Neuronal stem cell (in vitro differentiated cells): ENCODE measurements around the gene TMEM121B.
A peak's percentile ranks its signal among the peaks of the same experiment; 100 is the strongest.

Experiments used
- DNase-seq: peaks from one replicate; pipeline ENCODE4 v3.0.0-alpha.2; 2013; ENCODE audit warnings: low spot score
- H2AFZ ChIP-seq: one replicate; pipeline ENCODE4 v1.6.1; 2013; ENCODE audit warnings: mild to moderate bottlenecking, low read length, inconsistent platforms
- H2AK5ac ChIP-seq: 2 replicates; pipeline ENCODE4 v1.6.1; 2013; ENCODE audit warnings: low read depth, mild to moderate bottlenecking, inconsistent platforms, low read length, moderate library complexity, mixed read lengths
- H2BK120ac ChIP-seq: 2 replicates; pipeline ENCODE4 v1.6.1; 2013; ENCODE audit warnings: low read depth, mild to moderate bottlenecking, inconsistent platforms, low read length, moderate library complexity, mixed read lengths
- H2BK12ac ChIP-seq: one replicate; pipeline ENCODE4 v1.6.1; 2013; ENCODE audit warnings: low read length, inconsistent platforms
- H2BK15ac ChIP-seq: 2 replicates; pipeline ENCODE4 v1.6.1; 2013; ENCODE audit warnings: mild to moderate bottlenecking, low read length, inconsistent platforms, mixed read lengths
- H2BK5ac ChIP-seq: one replicate; pipeline ENCODE4 v1.6.1; 2013; ENCODE audit warnings: inconsistent platforms, mild to moderate bottlenecking, low read length, moderate library complexity
- H3K14ac ChIP-seq: one replicate; pipeline ENCODE4 v1.6.1; 2013; ENCODE audit warnings: low read length, inconsistent platforms
- H3K18ac ChIP-seq: 2 replicates; pipeline ENCODE4 v1.6.1; 2013; ENCODE audit warnings: low read length, inconsistent platforms
- H3K23ac ChIP-seq: 2 replicates; pipeline ENCODE4 v1.6.1; 2013; ENCODE audit warnings: low read depth, mild to moderate bottlenecking, mixed read lengths, low read length, inconsistent platforms; ENCODE audit not compliant: poor library complexity
- H3K27ac ChIP-seq: replicated peaks from 3 replicates; pipeline ENCODE4 v1.5.1; 2013; ENCODE audit warnings: low read length, inconsistent platforms
- H3K27me3 ChIP-seq, 3 experiments: 2 replicates each; pipeline ENCODE4 v1.6.1; 2013; ENCODE audit warnings: low read length in 3 of 3, mild to moderate bottlenecking in 2 of 3, inconsistent platforms in 1 of 3, low read depth in 1 of 3, mixed read lengths in 1 of 3, moderate library complexity in 1 of 3; ENCODE audit not compliant: control insufficient read depth in 3 of 3, insufficient read depth in 3 of 3
- H3K36me3 ChIP-seq, 2 donors: replicated peaks in 1 of 2; 2 replicates each; pipeline ENCODE4 v1.6.1; 2013; ENCODE audit warnings: low read length in 2 of 2; ENCODE audit not compliant: control insufficient read depth in 2 of 2, insufficient read depth in 2 of 2
- H3K4ac ChIP-seq: 2 replicates; pipeline ENCODE4 v1.6.1; 2013; ENCODE audit warnings: inconsistent platforms, mild to moderate bottlenecking, low read length, moderate library complexity
- H3K4me1 ChIP-seq, 2 donors: 1 replicate in 1 of 2; 2 replicates in 1 of 2; pipeline ENCODE4 v1.6.1; 2013; ENCODE audit warnings: low read length in 2 of 2, low read depth in 1 of 2; ENCODE audit not compliant: control insufficient read depth in 2 of 2, insufficient read depth in 1 of 2
- H3K4me2 ChIP-seq: one replicate; pipeline ENCODE4 v1.6.1; 2013; ENCODE audit warnings: mild to moderate bottlenecking, low read length, inconsistent platforms; ENCODE audit not compliant: insufficient read depth, poor library complexity, severe bottlenecking
- H3K4me3 ChIP-seq, 2 donors: 2 replicates each; pipeline ENCODE4 v1.5.1; 2013; ENCODE audit warnings: low read length in 2 of 2, mild to moderate bottlenecking in 2 of 2, inconsistent platforms in 1 of 2, moderate library complexity in 1 of 2
- H3K79me1 ChIP-seq: one replicate; pipeline ENCODE4 v1.6.1; 2013; ENCODE audit warnings: low read depth, mild to moderate bottlenecking, inconsistent platforms, low read length, moderate library complexity
- H3K9ac ChIP-seq: one replicate; pipeline ENCODE4 v1.6.1; 2013; ENCODE audit warnings: mild to moderate bottlenecking, low read depth, low read length, inconsistent platforms; ENCODE audit not compliant: poor library complexity
- H3K9me3 ChIP-seq, 2 donors: replicated peaks in 1 of 2; 2 replicates each; pipeline versions ENCODE3 to v1.6.1; 2013; ENCODE audit warnings: low read length in 2 of 2, mild to moderate bottlenecking in 2 of 2, inconsistent platforms in 1 of 2, low read depth in 1 of 2, mixed read lengths in 1 of 2, moderate library complexity in 1 of 2; ENCODE audit not compliant: control insufficient read depth in 2 of 2, insufficient read depth in 1 of 2
- H4K8ac ChIP-seq: one replicate; pipeline ENCODE4 v1.6.1; 2013; ENCODE audit warnings: low read depth, mild to moderate bottlenecking, inconsistent platforms, low read length, moderate library complexity
- H4K91ac ChIP-seq: one replicate; pipeline ENCODE4 v1.6.1; 2013; ENCODE audit warnings: low read length, low read depth, mild to moderate bottlenecking, inconsistent platforms; ENCODE audit not compliant: poor library complexity
- WGBS, 2 donors: extraction: QIAGEN DNeasy Blood & Tissue Kit; methylation state at CpG; one replicate each; pipeline ENCODE4 v1.1.7; 2013; ENCODE audit warnings: missing lambda C conversion rate in 2 of 2, mixed read lengths in 1 of 2; ENCODE audit not compliant: insufficient read length in 2 of 2, insufficient replicate concordance in 1 of 2; ENCODE audit errors: extremely low coverage in 2 of 2; 5-methylcytosine and 5-hydroxymethylcytosine counted together

TMEM121B gene

DNA sequence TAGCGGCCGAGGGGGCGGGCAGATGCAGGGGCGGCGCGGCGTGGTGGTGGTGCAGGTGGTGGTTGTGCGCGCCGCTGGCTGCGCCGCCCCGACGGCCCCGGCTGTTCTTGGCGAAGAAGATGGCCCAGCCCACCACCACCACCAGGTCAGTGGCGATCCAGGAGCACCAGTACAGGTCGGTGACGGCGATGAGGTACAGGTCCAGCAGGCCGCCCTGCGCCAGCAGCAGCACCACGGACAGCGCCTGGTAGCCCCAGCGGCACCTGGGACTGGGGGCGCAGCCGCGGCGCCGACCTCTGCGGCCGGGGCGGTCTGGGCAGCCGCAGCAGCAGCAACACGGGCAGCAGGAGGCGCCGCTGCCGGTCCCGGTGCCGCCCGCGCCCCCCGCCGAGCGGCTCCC, 879 bp downstream of the TMEM121B start:
- Histone ChIP-seq H4K91ac (no peak overlapping the region), H2BK15ac (no peak overlapping the region), H2BK5ac (no peak overlapping the region), H3K4me2 (peak overlapping the region; percentile 97), H3K79me1 (peaks cover 4% of the 10 kb centered on the region), H2AK5ac (no peak overlapping the region), H3K36me3 (peaks cover 0 to 7% of the 10 kb centered on the region in 2 donors), H3K27ac (no peak overlapping the region), H2BK120ac (no peak overlapping the region), H3K4ac (no peak overlapping the region), H3K4me3 (peak overlapping the region; percentile 56 to 80), H2AFZ (peak overlapping the region; percentile 96), H3K23ac (peak overlapping the region; percentile 92), H3K14ac (no peak overlapping the region), H3K4me1 (peaks cover 21% of the 10 kb centered on the region in 2 donors), H3K9me3 (no peaks in the 10 kb centered on the region), H4K8ac (no peak overlapping the region), H3K27me3 (peaks cover 0 to 6% (median 0%) of the 10 kb centered on the region in 3 experiments), H2BK12ac (no peak overlapping the region), H3K18ac (no peak overlapping the region), H3K9ac (no peak overlapping the region)
- DNase-seq = peak; percentile 77
- no CpG with 5 or more reads among the region's 45 CpGs for WGBS, 2 donors

DNA sequence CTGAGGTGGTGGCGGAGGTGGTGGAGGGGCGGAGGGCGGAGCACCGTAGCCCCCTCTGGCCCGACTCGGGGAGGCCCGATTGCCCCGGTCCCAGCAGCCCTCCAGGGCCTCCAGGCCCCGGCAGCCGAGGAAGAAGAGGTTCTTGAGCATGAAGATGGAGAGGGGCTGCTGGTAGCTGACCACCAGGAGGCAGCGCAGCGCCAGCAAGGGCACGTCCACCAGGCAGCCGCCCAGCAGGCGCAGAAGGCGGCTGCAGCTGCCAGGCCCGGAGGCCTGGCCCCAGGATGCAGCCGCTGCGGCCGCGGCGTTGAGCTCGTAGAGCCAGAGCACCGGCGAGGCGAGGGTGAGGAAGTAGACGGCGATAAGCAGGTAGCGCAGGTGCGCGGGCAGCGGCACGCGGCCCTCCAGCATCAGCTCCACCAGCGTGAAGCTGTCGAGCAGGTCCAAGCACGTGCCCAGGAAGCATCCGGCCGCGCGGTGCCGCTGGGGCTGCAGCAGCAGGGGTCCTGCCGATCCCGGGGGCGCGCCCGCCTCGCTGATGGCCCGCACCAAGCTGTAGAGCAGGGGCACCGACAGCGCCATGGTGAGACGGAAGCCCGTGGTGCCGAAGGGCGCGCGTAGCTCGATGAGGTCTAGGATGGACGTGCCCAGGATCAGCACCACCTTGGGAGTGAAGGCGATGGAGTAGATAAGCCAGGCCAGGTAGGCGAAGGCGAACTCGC, 1.5 kb downstream of the TMEM121B start:
- Histone ChIP-seq H3K14ac (no peak overlapping the region), H3K23ac (peak overlapping the region; percentile 77), H3K4me1 (peaks cover 21% of the 10 kb centered on the region in 2 donors), H2BK120ac (no peak overlapping the region), H3K79me1 (peaks cover 4% of the 10 kb centered on the region), H2BK12ac (peak overlapping the region; percentile 66), H3K4me3 (peak overlapping the region in 1 of 2 donors; percentile 10), H3K27me3 (peaks cover 0 to 6% (median 0%) of the 10 kb centered on the region in 3 experiments), H2BK5ac (no peak overlapping the region), H3K36me3 (peaks cover 0 to 7% of the 10 kb centered on the region in 2 donors), H2AK5ac (no peak overlapping the region), H4K91ac (no peak overlapping the region), H3K9me3 (no peaks in the 10 kb centered on the region), H3K9ac (peak overlapping the region; percentile 36), H2AFZ (no peak overlapping the region), H3K4me2 (peak overlapping the region; percentile 97), H4K8ac (no peak overlapping the region), H3K18ac (peak overlapping the region; percentile 49), H2BK15ac (no peak overlapping the region), H3K4ac (no peak overlapping the region), H3K27ac (no peak overlapping the region)
- no peak for DNase-seq
- WGBS, 2 donors = no CpG with 5 or more reads among the region's 63 CpGs

DNA sequence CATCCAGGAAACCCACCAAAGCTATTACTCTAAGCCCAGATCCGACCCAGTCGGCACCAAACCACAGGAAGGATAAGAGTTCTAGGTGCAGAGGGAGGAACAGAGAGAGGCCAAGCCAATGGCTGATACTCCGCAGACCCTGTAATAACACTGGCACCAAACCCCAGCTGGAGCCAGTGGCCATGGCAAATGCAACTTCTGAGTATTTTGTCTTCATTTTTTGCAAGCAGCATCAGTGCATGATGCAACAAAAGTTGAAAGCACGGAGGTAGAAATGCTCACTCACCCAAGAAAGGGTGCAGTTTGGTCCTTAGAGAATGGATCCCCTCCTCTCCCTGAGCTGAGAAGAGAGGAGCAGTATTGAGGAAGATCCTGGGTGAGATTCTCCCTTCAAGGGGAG, 2.8 kb downstream of the TMEM121B start:
- Histone ChIP-seq H3K23ac (no peak overlapping the region), H4K8ac (no peak overlapping the region), H3K4me1 (peaks cover 21% of the 10 kb centered on the region in 2 donors), H4K91ac (no peak overlapping the region), H3K4me2 (no peak overlapping the region), H3K36me3 (peaks cover 0 to 7% of the 10 kb centered on the region in 2 donors), H2AK5ac (no peak overlapping the region), H3K79me1 (peaks cover 4% of the 10 kb centered on the region), H3K14ac (no peak overlapping the region), H3K4ac (no peak overlapping the region), H3K9me3 (no peaks in the 10 kb centered on the region), H3K27me3 (peaks cover 0 to 6% (median 0%) of the 10 kb centered on the region in 3 experiments), H3K9ac (no peak overlapping the region), H2BK12ac (no peak overlapping the region), H3K27ac (no peak overlapping the region), H3K4me3 (no peak overlapping the region), H2BK120ac (no peak overlapping the region), H3K18ac (no peak overlapping the region), H2AFZ (no peak overlapping the region), H2BK5ac (no peak overlapping the region), H2BK15ac (no peak overlapping the region)
- WGBS, 2 donors = no CpG with 5 or more reads among the region's 4 CpGs
- no peak for DNase-seq

DNA sequence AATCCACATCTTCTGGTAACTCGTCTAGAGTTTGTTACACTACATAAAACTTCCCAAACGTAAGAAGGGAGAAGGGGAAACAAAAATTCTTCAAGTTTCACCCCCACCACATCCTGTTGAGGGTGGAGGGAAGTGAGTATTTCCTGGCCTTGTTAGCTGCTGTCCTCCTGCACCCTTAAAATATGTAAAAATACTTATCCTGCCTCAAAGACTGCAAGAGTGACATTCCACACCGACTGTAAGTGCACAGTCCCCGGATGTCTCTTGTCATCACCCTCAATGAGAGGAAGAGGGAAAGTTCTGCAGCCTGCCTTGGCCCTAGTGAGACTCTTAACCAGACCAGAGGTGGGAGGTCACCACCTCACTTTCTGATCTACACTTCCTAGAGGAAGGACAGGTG, 3.3 kb downstream of the TMEM121B start:
- Histone ChIP-seq H3K9ac (no peak overlapping the region), H3K4ac (no peak overlapping the region), H4K91ac (no peak overlapping the region), H4K8ac (no peak overlapping the region), H3K9me3 (no peaks in the 10 kb centered on the region), H3K4me1 (peaks cover 21% of the 10 kb centered on the region in 2 donors), H3K14ac (no peak overlapping the region), H3K4me2 (no peak overlapping the region), H3K36me3 (peaks cover 0 to 7% of the 10 kb centered on the region in 2 donors), H2AFZ (no peak overlapping the region), H2BK15ac (no peak overlapping the region), H2BK12ac (no peak overlapping the region), H2BK5ac (no peak overlapping the region), H3K27me3 (peaks cover 0 to 6% (median 0%) of the 10 kb centered on the region in 3 experiments), H3K79me1 (peaks cover 4% of the 10 kb centered on the region), H2AK5ac (no peak overlapping the region), H3K18ac (no peak overlapping the region), H2BK120ac (no peak overlapping the region), H3K27ac (no peak overlapping the region), H3K23ac (no peak overlapping the region), H3K4me3 (no peak overlapping the region)
- DNase-seq = no peak
- WGBS, 2 donors = no CpG with 5 or more reads among the region's 4 CpGs
